Bronchus fibroblast of lung (primary cell): ENCODE data around the gene GPRIN3. TPM values are rescaled to one million over a fixed set of nuclear protein-coding genes. Genes with fewer than 3 reads are reported as not detected.

Experiments used
- total RNA-seq: library from RNA; depleted of rRNA; stranded (reverse); fragments of >200 nt; gene quantifications from 2 replicates; pipeline ENCODE4 v1.2.3, GENCODE V29; 2015

Gene GPRIN3
- total RNA-seq, result under 0.01 TPM in 2 replicates

GRCh38 chr4:89307446-89308160, at the start of gene GPRIN3:
TSS of gene GPRIN3 (minus strand) at chr4:89307800. CDS start at chr4:89250110, 57,690 bp downstream.

Other genes starting within 250 kb of the GPRIN3 start
- gene TIGD2, start 196.3 kb downstream of the GPRIN3 start, total RNA-seq, result 7.2 and 7.4 TPM in 2 replicates